Anterior cingulate cortex (tissue), 58 donors: ENCODE results near the gene MRPS17.

Experiments
- DNase-seq, 58 donors: peaks; one replicate each; lab custom pipeline; 2025; lab: John Stamatoyannopoulos, UW

The MRPS17 gene

GRCh38 chr7:55969391-55969790, 17.7 kb downstream of the MRPS17 start:
- no peak for DNase-seq

GRCh38 chr7:55970561-55970960, 18.9 kb downstream of the MRPS17 start:
- no peak for DNase-seq

- no peak for DNase-seq
These were observed 19.3 kb downstream of the MRPS17 start for GRCh38 chr7:55970978-55971377.

DNA sequence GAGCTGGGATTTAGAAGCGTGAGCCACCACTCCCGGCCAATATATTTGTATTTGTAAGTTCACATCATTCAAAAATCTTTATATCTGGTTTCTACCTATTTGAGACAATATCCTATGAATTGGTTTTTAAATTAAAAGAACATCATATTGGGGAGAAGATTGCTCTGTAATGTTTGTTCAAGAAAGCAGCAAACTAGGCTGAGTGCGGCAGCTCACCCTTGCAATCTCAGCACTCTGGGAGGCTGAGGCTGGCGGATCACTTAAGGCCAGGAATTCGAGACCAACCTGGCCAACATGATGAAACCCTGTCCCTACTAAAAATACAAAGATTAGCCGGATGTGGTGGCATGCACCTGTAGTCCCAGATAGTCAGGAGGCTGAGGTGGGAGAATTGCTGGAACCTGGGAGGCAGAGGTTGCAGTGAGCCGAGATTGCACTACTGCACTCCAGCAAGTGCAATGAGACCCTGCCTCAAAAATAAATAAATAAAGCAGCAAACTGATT, 22.1 kb downstream of the MRPS17 start:
- DNase-seq = no peak

GRCh38 chr7:55975988-55976633, 24.4 kb downstream of the MRPS17 start:
- DNase-seq = no peak

DNA sequence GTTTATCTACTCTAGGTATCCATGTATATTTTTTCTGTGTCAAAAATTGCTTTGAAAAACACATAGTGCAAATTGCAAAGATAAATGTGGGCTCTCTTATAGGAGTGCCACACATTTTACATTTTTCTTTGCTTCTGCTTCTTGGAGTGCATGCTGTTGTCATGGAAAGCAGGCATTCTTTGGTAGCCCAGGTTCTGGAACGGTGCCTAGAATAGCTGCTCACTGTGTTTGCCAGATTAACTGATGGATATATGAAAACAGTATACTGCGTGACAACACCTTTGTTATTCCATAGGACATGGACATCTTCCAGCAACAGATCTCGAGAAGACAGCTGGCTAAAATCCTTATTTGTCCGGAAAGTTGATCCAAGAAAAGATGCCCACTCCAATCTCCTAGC, 26.2 kb downstream of the MRPS17 start:
- DNase-seq = peak in 29 of 58 donors; percentile 1 to 70 (median 21)

GRCh38 chr7:55980266-55980665, 28.6 kb downstream of the MRPS17 start:
- DNase-seq = no peak

- no peak for DNase-seq
These were observed 31.9 kb downstream of the MRPS17 start for GRCh38 chr7:55983537-55983936.

- DNase-seq = no peak
These were observed 40.7 kb downstream of the MRPS17 start for GRCh38 chr7:55992346-55992745.

- no peak for DNase-seq
These were observed 45.3 kb downstream of the MRPS17 start for GRCh38 chr7:55996856-55997500.

DNA sequence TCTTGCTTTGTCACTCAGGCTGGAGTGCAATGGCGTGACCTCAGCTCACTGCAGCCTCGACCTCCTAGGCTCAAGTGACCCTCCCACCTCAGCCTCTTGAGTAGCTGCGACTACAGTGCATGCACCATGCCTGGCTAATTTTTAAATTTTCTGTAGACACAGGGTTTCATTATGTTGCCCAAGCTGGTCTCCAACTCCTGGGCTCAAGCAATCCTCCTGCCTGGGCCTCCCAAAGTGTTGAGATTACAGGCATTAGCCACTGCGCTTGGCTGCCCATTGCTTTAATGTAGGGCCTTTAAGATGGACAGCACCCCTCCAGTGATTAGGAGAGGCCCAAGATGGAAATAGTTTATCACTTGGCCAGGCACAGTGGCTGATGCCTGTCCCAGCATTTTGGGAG, 52.1 kb downstream of the MRPS17 start:
- DNase-seq = no peak
